Loucy (cell line): ENCODE data around the gene LRP10.

ENCODE experiments used
- H2AFZ ChIP-seq: fragments of 200-600 bp; sonication (generic); 2 replicates; pipeline ENCODE4 v1.6.0; 2016; ENCODE audit warnings: antibody characterized with exemption, mild to moderate bottlenecking, low read length, moderate library complexity
- H3F3A ChIP-seq: fragments of 200-600 bp; 2 replicates; pipeline ENCODE4 v1.6.0; 2016; ENCODE audit warnings: antibody characterized with exemption, low read depth, mild to moderate bottlenecking
- H3K27me3 ChIP-seq: fragments of 200-600 bp; sonication (generic); 2 replicates; pipeline ENCODE4 v1.6.1; 2014; ENCODE audit warnings: low read length, mild to moderate bottlenecking; ENCODE audit not compliant: insufficient read depth, poor library complexity, severe bottlenecking
- H3K36me3 ChIP-seq: fragments of 200-600 bp; sonication (generic); 2 replicates; pipeline ENCODE4 v1.6.1; 2016; ENCODE audit warnings: low read length; ENCODE audit not compliant: insufficient read depth
- H3K4me1 ChIP-seq: fragments of 200-600 bp; sonication (generic); 2 replicates; pipeline ENCODE4 v1.5.1; 2014; ENCODE audit warnings: low read length, mild to moderate bottlenecking; ENCODE audit not compliant: insufficient read depth, poor library complexity, severe bottlenecking
- H3K4me2 ChIP-seq: fragments of 200-600 bp; sonication (generic); 2 replicates; pipeline ENCODE4 v1.6.0; 2014; ENCODE audit warnings: antibody characterized with exemption, low read length, low read depth, mild to moderate bottlenecking; ENCODE audit not compliant: poor library complexity, severe bottlenecking
- H3K4me3 ChIP-seq: fragments of 200-600 bp; sonication (generic); 2 replicates; pipeline ENCODE4 v1.5.1; 2014; ENCODE audit warnings: low read length, mild to moderate bottlenecking, mixed read lengths; ENCODE audit not compliant: poor library complexity, severe bottlenecking
- H3K79me2 ChIP-seq: fragments of 200-600 bp; sonication (generic); 2 replicates; pipeline ENCODE4 v1.6.1; 2014; ENCODE audit warnings: low read length; ENCODE audit not compliant: insufficient read depth
- H3K9ac ChIP-seq: fragments of 200-600 bp; sonication (generic); 2 replicates; pipeline ENCODE4 v1.6.0; 2014; ENCODE audit warnings: mild to moderate bottlenecking, low read depth, low read length, moderate library complexity; ENCODE audit not compliant: poor library complexity, severe bottlenecking
- H3K9me2 ChIP-seq: fragments of 200-600 bp; sonication (generic); replicated peaks from 2 replicates; pipeline ENCODE4 v1.6.1; 2016; ENCODE audit warnings: low read depth, low read length, mixed read lengths
- H3K9me3 ChIP-seq: fragments of 200-600 bp; sonication (generic); 2 replicates; pipeline ENCODE4 v1.6.1; 2014; ENCODE audit warnings: mild to moderate bottlenecking, antibody characterized with exemption, low read length, low read depth; ENCODE audit not compliant: insufficient read depth
- H4K20me1 ChIP-seq: fragments of 200-600 bp; sonication (generic); 2 replicates; pipeline ENCODE4 v1.6.0; 2014; ENCODE audit warnings: antibody characterized with exemption, low read length, mild to moderate bottlenecking; ENCODE audit not compliant: insufficient read depth, poor library complexity, severe bottlenecking
- CTCF ChIP-seq: fragments of 200-600 bp; sonication (generic); conservative IDR thresholded peaks from 2 replicates; pipeline ENCODE4 v1.5.1; 2014; ENCODE audit warnings: mild to moderate bottlenecking, antibody characterized with exemption, low read length
- EZH2phosphoT487 ChIP-seq: fragments of 200-600 bp; IDR thresholded peaks from 2 replicates; pipeline ENCODE4 v1.6.1; 2018; ENCODE audit warnings: antibody characterized with exemption, mild to moderate bottlenecking, moderate library complexity, borderline replicate concordance

Gene LRP10

GRCh38 chr14:22918804-22919600 is 47.5 kb downstream of the LRP10 start, which contains the start of gene RBM23:
Gene RBM23 (minus strand): TSS chr14:22919149.
- TF ChIP-seq CTCF (no peak), EZH2phosphoT487 (no peak)
- Histone ChIP-seq H2AFZ (peak within 1 kb of the TSS; percentile 92), H3F3A (no peaks in the 10 kb centered on the region), H4K20me1 (peaks cover 2% of the 10 kb centered on the region), H3K27me3 (no peaks in the 10 kb centered on the region), H3K4me1 (peaks cover 17% of the 10 kb centered on the region), H3K9ac (peak within 1 kb of the TSS; percentile 87), H3K4me3 (peak within 1 kb of the TSS; percentile 98), H3K9me2 (no peaks in the 10 kb centered on the region), H3K9me3 (no peaks in the 10 kb centered on the region), H3K36me3 (peaks cover 29% of the 10 kb centered on the region; the same call in 1 of the 2 replicates), H3K4me2 (peak within 1 kb of the TSS; percentile 73), H3K79me2 (peaks cover 46% of the 10 kb centered on the region)

GRCh38 chr14:22919601-22919921 is 48.0 kb downstream of the LRP10 start:
- H3K9ac ChIP-seq, result peak overlapping the region; percentile 21
- H3K79me2 ChIP-seq, result peaks cover 42% of the 10 kb centered on the region
- 0 out of 2 replicates have a peak overlapping the region, but pooled peaks have one; percentile 22 for H2AFZ ChIP-seq
- H3K36me3 ChIP-seq, result peaks cover 34% of the 10 kb centered on the region; the same call in 1 of the 2 replicates
- no peaks in the 10 kb centered on the region for H3K9me2 ChIP-seq
- H4K20me1 ChIP-seq, result peaks cover 2% of the 10 kb centered on the region
- H3K9me3 ChIP-seq, result no peaks in the 10 kb centered on the region
- H3K27me3 ChIP-seq, result no peaks in the 10 kb centered on the region
- peak overlapping the region; percentile 61 for H3K4me2 ChIP-seq
- H3K4me3 ChIP-seq, result peak overlapping the region; percentile 60
- peaks cover 17% of the 10 kb centered on the region for H3K4me1 ChIP-seq
- TF ChIP-seq CTCF, result no peak
- no peak for TF ChIP-seq EZH2phosphoT487
- H3F3A ChIP-seq, result no peaks in the 10 kb centered on the region

- Histone ChIP-seq H3K9me3 (no peaks in the 10 kb centered on the region), H3K4me3 (no peak overlapping the region), H3K9ac (no peak overlapping the region), H3K4me1 (peaks cover 17% of the 10 kb centered on the region), H3K36me3 (peaks cover 38% of the 10 kb centered on the region; the same call in 1 of the 2 replicates), H3K27me3 (no peaks in the 10 kb centered on the region), H2AFZ (no peak overlapping the region), H3K79me2 (peaks cover 30% of the 10 kb centered on the region), H4K20me1 (peaks cover 2% of the 10 kb centered on the region), H3F3A (no peaks in the 10 kb centered on the region), H3K9me2 (no peaks in the 10 kb centered on the region), H3K4me2 (no peak overlapping the region)
- no peak for TF ChIP-seq CTCF
- TF ChIP-seq EZH2phosphoT487, result no peak
These were observed 49.2 kb downstream of the LRP10 start for GRCh38 chr14:22920697-22921096.
